ENCODE measurements around the gene SMIM41.

GRCh38 chr12:52054231-52054832 lies 25.2 kb upstream of the SMIM41 start:
- TF ChIP-seq POLR2AphosphoS5 (IDR thresholded peaks at IDR 0.05; ENCODE audit: low read depth, low read length) (no peak), REST (IDR thresholded peaks at IDR 0.05; ENCODE audit: insufficient read depth in 1 of 2, low read depth in 2 of 2, low read length in 1 of 2) (no peak)

Measured in Panc1 (cell line).